ENCODE results near the gene POU2F3.
"Not testable (repeated sequence)": the region's sequence is repeated elsewhere in the genome, so short reads cannot be mapped to it uniquely, and the experiment has no call there.

Gene POU2F3

DNA sequence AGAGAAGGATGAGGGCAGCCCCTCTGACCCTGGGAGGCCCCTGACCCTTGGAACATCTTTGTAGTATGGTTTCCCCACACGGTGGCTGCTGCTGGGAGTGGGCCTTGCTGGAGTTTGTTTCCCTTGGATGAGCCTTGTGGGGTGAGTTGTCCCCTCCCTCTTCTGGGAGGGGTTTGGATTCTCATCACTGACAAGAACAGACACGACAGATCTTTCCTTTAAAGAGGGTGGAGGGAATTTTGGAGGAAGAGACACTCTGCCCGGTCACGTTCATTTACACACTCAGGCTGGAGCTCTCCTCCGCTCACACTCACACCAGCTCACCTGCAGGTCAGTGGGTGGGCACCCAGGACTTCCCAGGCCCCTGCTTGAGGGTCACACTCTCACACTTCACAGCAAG, 31.7 kb downstream of the POU2F3 start:
- DNase-seq (ENCODE audit: low read depth): no peak
- no peak for TF ChIP-seq CTCF (IDR thresholded peaks at IDR 0.05; ENCODE audit: insufficient read depth, low read depth, low read length, missing control alignments)
- H3K4me3 ChIP-seq (ENCODE audit: low read depth, low read length): no peak overlapping the region

DNA sequence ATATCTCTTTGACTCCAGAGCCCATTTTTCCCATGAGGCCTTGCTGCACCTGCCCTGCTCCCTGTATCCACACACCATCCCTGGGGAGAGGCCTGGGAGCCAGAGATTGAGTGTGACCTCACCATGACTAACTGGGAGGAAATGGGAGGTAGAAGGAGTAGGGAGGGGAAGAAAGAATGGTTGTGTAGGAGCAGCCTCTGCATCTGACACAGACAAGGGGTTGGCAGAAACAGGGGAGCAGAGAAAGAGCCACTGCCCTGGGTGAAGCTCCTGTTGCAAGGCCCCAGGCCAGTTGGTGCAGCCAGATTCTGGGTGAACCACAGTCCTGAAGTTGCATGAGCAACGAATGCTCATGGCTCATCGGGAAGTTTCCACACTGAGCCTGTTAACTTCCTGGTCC, 32.4 kb downstream of the POU2F3 start:
- no peak for DNase-seq (ENCODE audit: low read depth)
- no peak overlapping the region for H3K4me3 ChIP-seq (ENCODE audit: low read depth, low read length)
- TF ChIP-seq CTCF (IDR thresholded peaks at IDR 0.05; ENCODE audit: insufficient read depth, low read depth, low read length, missing control alignments): no peak

- TF ChIP-seq CTCF (IDR thresholded peaks at IDR 0.05; ENCODE audit: insufficient read depth, low read depth, low read length, missing control alignments): no peak
- no peak for DNase-seq (ENCODE audit: low read depth)
- no peak overlapping the region for H3K4me3 ChIP-seq (ENCODE audit: low read depth, low read length)
Measured at GRCh38 chr11:120273432-120273831, 33.5 kb downstream of the POU2F3 start.

DNA sequence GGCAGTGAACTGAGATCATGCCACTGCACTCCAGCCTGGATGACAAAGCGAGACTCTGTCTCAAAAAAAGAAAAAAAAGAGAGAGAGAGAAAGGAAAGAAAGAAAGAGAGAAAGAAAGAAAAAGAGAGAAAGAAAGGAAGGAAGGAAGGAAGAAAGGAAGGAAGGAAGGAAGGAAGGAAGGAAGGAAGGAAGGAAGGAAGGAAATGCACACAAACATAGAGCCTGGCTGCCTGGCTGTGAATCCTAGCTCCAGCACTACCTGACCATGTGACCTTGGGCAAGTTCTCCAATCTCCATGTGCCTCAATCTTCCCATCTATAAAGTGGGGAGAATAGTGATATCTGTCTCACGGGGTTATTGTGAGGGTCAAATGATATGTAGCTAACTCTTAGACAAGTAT, 34.0 kb downstream of the POU2F3 start:
- DNase-seq (ENCODE audit: low read depth); H3K4me3 ChIP-seq (ENCODE audit: low read depth, low read length): not testable (repeated sequence)

- TF ChIP-seq CTCF (IDR thresholded peaks at IDR 0.05; ENCODE audit: insufficient read depth, low read depth, low read length, missing control alignments): no peak
- DNase-seq (ENCODE audit: low read depth): no peak
- no peak overlapping the region for H3K4me3 ChIP-seq (ENCODE audit: low read depth, low read length)
Measured at GRCh38 chr11:120279502-120279901, 39.6 kb downstream of the POU2F3 start.

GRCh38 chr11:120280600-120281051, 40.7 kb downstream of the POU2F3 start:
- no peak for TF ChIP-seq CTCF (IDR thresholded peaks at IDR 0.05; ENCODE audit: insufficient read depth, low read depth, low read length, missing control alignments)
- no peak for DNase-seq (ENCODE audit: low read depth)
- H3K4me3 ChIP-seq (ENCODE audit: low read depth, low read length): no peak overlapping the region

- H3K4me3 ChIP-seq (ENCODE audit: low read depth, low read length): no peak overlapping the region
- no peak for DNase-seq (ENCODE audit: low read depth)
- TF ChIP-seq CTCF (IDR thresholded peaks at IDR 0.05; ENCODE audit: insufficient read depth, low read depth, low read length, missing control alignments): no peak
Measured at GRCh38 chr11:120281143-120281795, 41.3 kb downstream of the POU2F3 start.
